HG02943 (cell line): ENCODE results near the gene TNFRSF25.

Experiments
- ATAC-seq: cut with Tn5 transposase; IDR thresholded peaks from one replicate; pipeline ENCODE4 v1.9.1; 2021; ENCODE audit warnings: mild to moderate bottlenecking, low read depth, moderate library complexity; ENCODE audit not compliant: unreplicated experiment

TNFRSF25 gene

GRCh38 chr1:6471086-6471969, 5.4 kb upstream of the TNFRSF25 start:
- ATAC-seq = no peak

GRCh38 chr1:6470132-6471085, 4.4 kb upstream of the TNFRSF25 start:
- ATAC-seq = no peak

GRCh38 chr1:6468729-6469461, 2.9 kb upstream of the TNFRSF25 start:
- ATAC-seq = no peak

GRCh38 chr1:6467744-6468688, 2.0 kb upstream of the TNFRSF25 start:
- ATAC-seq = no peak

GRCh38 chr1:6467224-6467623, 1.3 kb upstream of the TNFRSF25 start:
- no peak for ATAC-seq

GRCh38 chr1:6466751-6467150, 778 bp upstream of the TNFRSF25 start:
- no peak for ATAC-seq

- no peak for ATAC-seq
Observed at GRCh38 chr1:6465461-6466005, 440 bp downstream of the TNFRSF25 start.

GRCh38 chr1:6464915-6465314, 1.1 kb downstream of the TNFRSF25 start:
- ATAC-seq = no peak

- ATAC-seq = no peak
Observed at GRCh38 chr1:6464514-6464836, 1.5 kb downstream of the TNFRSF25 start.

GRCh38 chr1:6463120-6463412, 2.9 kb downstream of the TNFRSF25 start:
- ATAC-seq = no peak

GRCh38 chr1:6462412-6463119, 3.4 kb downstream of the TNFRSF25 start:
- ATAC-seq = no peak

GRCh38 chr1:6461538-6462411, 4.2 kb downstream of the TNFRSF25 start:
- no peak for ATAC-seq

- ATAC-seq = no peak
Observed at GRCh38 chr1:6461051-6461530, 4.9 kb downstream of the TNFRSF25 start.

GRCh38 chr1:6460301-6461050, 5.5 kb downstream of the TNFRSF25 start:
- no peak for ATAC-seq

- ATAC-seq = no peak
Observed at GRCh38 chr1:6459850-6460265, 6.1 kb downstream of the TNFRSF25 start.

- no peak for ATAC-seq
Observed at GRCh38 chr1:6456800-6457466, 9.0 kb downstream of the TNFRSF25 start.
